Measurements from ENCODE around the gene F10.

- TF ChIP-seq POLR2A (IDR thresholded peaks at IDR 0.05; ENCODE audit: extremely low read depth, insufficient read length): no peak
- TF ChIP-seq MAX (IDR thresholded peaks at IDR 0.05; ENCODE audit: low read depth, low read length): no peak
- TF ChIP-seq CTCF (IDR thresholded peaks at IDR 0.05; ENCODE audit: low read depth, low read length): no peak
Observed at GRCh38 chr13:113112893-113113845, 9.4 kb upstream of the F10 start.

Measured in NB4 (cell line).